Measurements from ENCODE around the gene UBXN4.
A peak's percentile ranks its signal among the peaks of the same experiment; 100 is the strongest.

GRCh38 chr2:135785032-135785431, 43.4 kb downstream of the UBXN4 start:
- TF ChIP-seq CTCF (IDR thresholded peaks at IDR 0.05): peak in 1 of 3 experiments; percentile 9
- TF ChIP-seq POLR2A (IDR thresholded peaks at IDR 0.05; ENCODE audit: low read depth): no peak
- TF ChIP-seq EP300 (IDR thresholded peaks at IDR 0.05): no peak
